IMR-90 (cell line): ENCODE results near the gene YPEL2. TPM values are rescaled to one million over a fixed set of nuclear protein-coding genes. Genes with fewer than 3 reads are reported as not detected.

Source experiments
- ATAC-seq: fragments of 200-7000 bp; cut with Tn5 transposase; 2 replicates; pipeline ENCODE4 v1.9.1; 2020; ENCODE audit warnings: low read depth, mild to moderate bottlenecking, moderate library complexity
- BruUV-seq: library from RNA; stranded (reverse); fragments of 400-500 nt; replicated peaks from 2 replicates; lab custom pipeline; 2021; lab: Mats Ljungman, UMichigan
- CTCF ChIA-PET: fragments of 300-600 bp; formaldehyde crosslinking; extraction: SDS; loops from one replicate; lab custom pipeline; 2021; ENCODE audit warnings: antibody characterized with exemption; lab: Yijun Ruan, JAX
- POLR2A ChIA-PET: fragments of 300-600 bp; sonication (Branson Sonifier 250); formaldehyde crosslinking; loops from one replicate; lab custom pipeline; 2022; ENCODE audit warnings: antibody characterized with exemption; ENCODE audit not compliant: unreplicated experiment; lab: Charles Lee
- DNase-seq: peaks from one replicate; pipeline ENCODE4 v3.0.0; 2013
- H2AFZ ChIP-seq: replicated peaks from 2 replicates; pipeline ENCODE3; 2013; ENCODE audit warnings: low read length, mild to moderate bottlenecking; ENCODE audit not compliant: poor library complexity
- H2AK5ac ChIP-seq: 2 replicates; pipeline ENCODE4 v1.6.1; 2013; ENCODE audit warnings: low read depth, low read length, inconsistent platforms
- H2AK9ac ChIP-seq: replicated peaks from 2 replicates; pipeline ENCODE3; 2013; ENCODE audit warnings: mild to moderate bottlenecking, low read depth, low read length, moderate library complexity; ENCODE audit not compliant: poor library complexity
- H2BK120ac ChIP-seq: 2 replicates; pipeline ENCODE4 v1.6.1; 2013; ENCODE audit warnings: low read depth, low read length, inconsistent platforms
- H2BK15ac ChIP-seq: 3 replicates; pipeline ENCODE4 v1.6.1; 2013; ENCODE audit warnings: low read depth, low read length, inconsistent platforms
- H2BK20ac ChIP-seq: 2 replicates; pipeline ENCODE4 v1.6.1; 2013; ENCODE audit warnings: low read depth, mild to moderate bottlenecking, inconsistent platforms, low read length, moderate library complexity
- H2BK5ac ChIP-seq: 2 replicates; pipeline ENCODE4 v1.6.1; 2013; ENCODE audit warnings: mild to moderate bottlenecking, low read depth, low read length, inconsistent platforms; ENCODE audit not compliant: poor library complexity, severe bottlenecking
- H3K14ac ChIP-seq: replicated peaks from 2 replicates; pipeline ENCODE4 v1.6.1; 2013; ENCODE audit warnings: low read depth, low read length, inconsistent platforms
- H3K18ac ChIP-seq: 2 replicates; pipeline ENCODE4 v1.6.1; 2013; ENCODE audit warnings: low read depth, low read length, control low read depth
- H3K23ac ChIP-seq: 2 replicates; pipeline ENCODE4 v1.6.1; 2013; ENCODE audit warnings: low read depth, low read length, inconsistent platforms
- H3K27ac ChIP-seq: 2 replicates; pipeline ENCODE4 v1.5.1; 2013; ENCODE audit warnings: mild to moderate bottlenecking, control low read depth, low read length; ENCODE audit not compliant: insufficient read depth
- H3K27me3 ChIP-seq: 2 replicates; pipeline ENCODE4 v1.6.1; 2013; ENCODE audit warnings: low read length; ENCODE audit not compliant: control insufficient read depth, insufficient read depth
- H3K36me3 ChIP-seq: 2 replicates; pipeline ENCODE4 v1.6.1; 2013; ENCODE audit warnings: low read length, mixed read lengths; ENCODE audit not compliant: control insufficient read depth, insufficient read depth
- H3K4ac ChIP-seq: 2 replicates; pipeline ENCODE4 v1.6.1; 2013; ENCODE audit warnings: low read depth, low read length, inconsistent platforms
- H3K4me1 ChIP-seq: 2 replicates; pipeline ENCODE4 v1.6.1; 2013; ENCODE audit warnings: low read length, mixed read lengths; ENCODE audit not compliant: control insufficient read depth, insufficient read depth
- H3K4me2 ChIP-seq: 2 replicates; pipeline ENCODE4 v1.6.1; 2013; ENCODE audit warnings: low read depth, mild to moderate bottlenecking, control low read depth, low read length, moderate library complexity
- H3K4me3 ChIP-seq: 2 replicates; pipeline ENCODE4 v1.5.1; 2013; ENCODE audit warnings: low read depth, mild to moderate bottlenecking, control low read depth, low read length, moderate library complexity; ENCODE audit not compliant: insufficient read depth
- H3K56ac ChIP-seq: 2 replicates; pipeline ENCODE4 v1.6.1; 2013; ENCODE audit warnings: low read length, inconsistent platforms; ENCODE audit not compliant: insufficient read depth; ENCODE audit errors: extremely low read depth
- H3K79me1 ChIP-seq, 2 experiments: 2 replicates each; pipeline ENCODE4 v1.6.1; 2013; ENCODE audit warnings: low read length in 2 of 2, inconsistent platforms in 1 of 2, low read depth in 1 of 2
- H3K9ac ChIP-seq: 2 replicates; pipeline ENCODE4 v1.6.1; 2013; ENCODE audit warnings: low read depth, low read length, control low read depth
- H3K9me1 ChIP-seq: 2 replicates; pipeline ENCODE4 v1.6.1; 2013; ENCODE audit warnings: low read length, inconsistent platforms; ENCODE audit not compliant: insufficient read depth
- H3K9me3 ChIP-seq: 2 replicates; pipeline ENCODE4 v1.6.1; 2013; ENCODE audit warnings: low read length; ENCODE audit not compliant: control insufficient read depth, insufficient read depth
- H4K20me1 ChIP-seq: 2 replicates; pipeline ENCODE4 v1.6.1; 2013; ENCODE audit warnings: low read length, inconsistent platforms; ENCODE audit not compliant: insufficient read depth
- H4K5ac ChIP-seq: 2 replicates; pipeline ENCODE4 v1.6.1; 2013; ENCODE audit warnings: mild to moderate bottlenecking, low read depth, low read length, control low read depth
- H4K8ac ChIP-seq, 2 experiments: 2 replicates each; pipeline ENCODE4 v1.6.1; 2013; ENCODE audit warnings: low read depth in 2 of 2, low read length in 2 of 2, control low read depth in 1 of 2, inconsistent platforms in 1 of 2
- H4K91ac ChIP-seq: 2 replicates; pipeline ENCODE4 v1.6.1; 2013; ENCODE audit warnings: low read depth, low read length, inconsistent platforms; ENCODE audit not compliant: insufficient read depth
- BHLHE40 ChIP-seq: fragments of 150-350 bp; IDR thresholded peaks from 2 replicates; pipeline ENCODE4 v1.6.1; 2016; ENCODE audit warnings: mild to moderate bottlenecking, low read depth, low read length
- CEBPB ChIP-seq: IDR thresholded peaks from 2 replicates; pipeline ENCODE4 v1.6.1; 2012; ENCODE audit warnings: low read depth, low read length, improper control_type of control experiment
- CTCF ChIP-seq: conservative IDR thresholded peaks from 2 replicates; pipeline ENCODE4 v1.5.1; 2012; ENCODE audit warnings: mild to moderate bottlenecking, low read depth, low read length, improper control_type of control experiment
- MXI1 ChIP-seq: IDR thresholded peaks from 2 replicates; pipeline ENCODE4 v1.6.1; 2012; ENCODE audit warnings: low read depth, mild to moderate bottlenecking, low read length, moderate library complexity, borderline replicate concordance
- RAD21 ChIP-seq: IDR thresholded peaks from 2 replicates; pipeline ENCODE4 v1.6.1; 2012; ENCODE audit warnings: low read length, improper control_type of control experiment
- WGBS, 2 experiments: methylation state at CpG; one replicate each; pipeline versions ENCODE4 v1.1.5 to v1.1.7; 2013; ENCODE audit warnings: missing lambda C conversion rate in 2 of 2; ENCODE audit not compliant: insufficient read length in 1 of 2; ENCODE audit errors: extremely low coverage in 2 of 2; 5-methylcytosine and 5-hydroxymethylcytosine counted together
- dilution Hi-C: fragments of 300-500 bp; cut with HindIII; formaldehyde crosslinking; loops from one replicate; pipeline ENCODE4 v1.14.3; 2018; ENCODE audit warnings: low sequenced_read_pairs; ENCODE audit not compliant: unreplicated experiment
- in situ Hi-C: fragments of 300-500 bp; cut with MboI; formaldehyde crosslinking; loops from 3 replicates; pipeline ENCODE4 v1.14.3; 2019; ENCODE audit warnings: low sequenced_read_pairs, inconsistent platforms, mixed read lengths
- intact Hi-C: fragments of 100-400 bp; cut with micrococcal nuclease; formaldehyde crosslinking; loops from 2 replicates; pipeline ENCODE4 v1.10.0; 2022
- polyA plus RNA-seq, 3 experiments: library from polyadenylated mRNA; depleted of rRNA; stranded (reverse); fragments of >200 nt; gene quantifications; 2 replicates each; pipeline ENCODE4 v1.2.3, GENCODE V29; 2012; ENCODE audit warnings: low replicate concordance in 1 of 3
- total RNA-seq: library from RNA; depleted of rRNA; stranded (reverse); fragments of >200 nt; gene quantifications from 2 replicates; pipeline ENCODE4 v1.2.3, GENCODE V29; 2012

YPEL2 gene
- total and polyA plus RNA-seq, 2 of the 4 experiments (the other 2 are of a cell fraction): 2.3 to 3.4 TPM

GRCh38 chr17:59298521-59298920 is 32.9 kb upstream of the YPEL2 start:
- H2AK5ac ChIP-seq: no peak overlapping the region
- no peak overlapping the region for H2BK20ac ChIP-seq
- ChIA-PET POLR2A (no interaction called here), CTCF (no interaction called here)
- no peaks in the 10 kb centered on the region for H4K20me1 ChIP-seq
- H3K9me1 ChIP-seq: no peaks in the 10 kb centered on the region
- no peak overlapping the region for H3K4me3 ChIP-seq
- H4K91ac ChIP-seq: no peak overlapping the region
- no peak overlapping the region for H2AK9ac ChIP-seq
- H3K4me1 ChIP-seq: no peaks in the 10 kb centered on the region
- no peak overlapping the region for H2BK15ac ChIP-seq
- no peak overlapping the region for H3K9ac ChIP-seq
- no peak for DNase-seq
- no peak overlapping the region for H4K5ac ChIP-seq
- WGBS, 2 experiments: 13% methylated on average over 1 of the region's 2 CpGs; no CpG with 5 or more reads in 1 of the 2 experiments
- H2BK120ac ChIP-seq: no peak overlapping the region
- H3K18ac ChIP-seq: no peak overlapping the region
- no peak overlapping the region for H3K4me2 ChIP-seq
- no peak overlapping the region for H3K14ac ChIP-seq
- no peak overlapping the region for H3K27ac ChIP-seq
- H3K27me3 ChIP-seq: peaks cover 1% of the 10 kb centered on the region; the same call in 1 of the 2 replicates
- H3K56ac ChIP-seq: no peak overlapping the region
- H3K9me3 ChIP-seq: no peaks in the 10 kb centered on the region
- no peak overlapping the region for H2BK5ac ChIP-seq
- in situ Hi-C loops: no loop called here
- TF ChIP-seq RAD21: no peak
- TF ChIP-seq MXI1: no peak
- no peak for TF ChIP-seq CEBPB
- TF ChIP-seq CTCF: no peak
- no peak for TF ChIP-seq BHLHE40
- intact Hi-C loops: no loop called here
- H3K23ac ChIP-seq: no peak overlapping the region
- no peak overlapping the region for H3K4ac ChIP-seq
- no peak overlapping the region for H2AFZ ChIP-seq
- no peak overlapping the region for H4K8ac ChIP-seq
- dilution Hi-C loops: no loop called here
- no TSS peak for BruUV-seq
- H3K79me1 ChIP-seq: no peaks in the 10 kb centered on the region
- ATAC-seq: no peak
- H3K36me3 ChIP-seq: no peaks in the 10 kb centered on the region
